Uterus (tissue), 4 donors: ENCODE measurements around the gene ZSCAN22. TPM values are rescaled to one million over a fixed set of nuclear protein-coding genes. Genes with fewer than 3 reads are reported as not detected.

Experiments used
- DNase-seq, 2 donors: peaks; one replicate each; pipeline ENCODE4 v3.0.0-alpha.2; 2019 to 2020
- H3K27ac ChIP-seq, 2 donors: fragments of 200-600 bp; sonication (generic); 1 replicate in 1 of 2; 2 replicates in 1 of 2; pipeline ENCODE4 v1.5.1; 2016 to 2018
- H3K27me3 ChIP-seq, 2 donors: fragments of 200-600 bp; sonication (generic); one replicate each; pipeline ENCODE4 v1.5.1; 2018 to 2019; ENCODE audit warnings: control low read depth in 1 of 2
- H3K36me3 ChIP-seq, 2 donors: fragments of 200-600 bp; sonication (generic); one replicate each; pipeline ENCODE4 v1.5.1; 2019; ENCODE audit warnings: control low read depth in 1 of 2
- H3K4me1 ChIP-seq, 2 donors: fragments of 200-600 bp; sonication (generic); one replicate each; pipeline ENCODE4 v1.5.1; 2018 to 2019; ENCODE audit warnings: control low read depth in 1 of 2
- H3K4me3 ChIP-seq, 2 donors: fragments of 200-600 bp; sonication (generic); 1 replicate in 1 of 2; 2 replicates in 1 of 2; pipeline ENCODE4 v1.5.1; 2018 to 2019; ENCODE audit warnings: mild to moderate bottlenecking in 1 of 2
- H3K9me3 ChIP-seq, 2 donors: fragments of 200-600 bp; sonication (generic); one replicate each; pipeline ENCODE4 v1.5.1; 2019; ENCODE audit warnings: control low read depth in 1 of 2
- CTCF ChIP-seq, 4 experiments: fragments of 200-600 bp in 2 of 4; fragments of 450-650 bp in 2 of 4; sonication (generic) in 2 of 4; IDR thresholded peaks; one replicate each; pipeline ENCODE4 v1.5.1; 2016 to 2019; ENCODE audit warnings: antibody characterized with exemption in 4 of 4, mild to moderate bottlenecking in 2 of 4, moderate library complexity in 1 of 4
- POLR2A ChIP-seq, 2 donors: fragments of 450-650 bp; IDR thresholded peaks; one replicate each; pipeline ENCODE4 v1.6.1; 2016; ENCODE audit warnings: antibody characterized with exemption in 2 of 2, mild to moderate bottlenecking in 1 of 2, moderate library complexity in 1 of 2
- intact Hi-C: fragments of 100-400 bp; cut with DNase I; formaldehyde crosslinking; loops from one replicate; pipeline ENCODE4 v1.15.1; 2023; ENCODE audit warnings: low total_unique reads
- total RNA-seq, 4 donors: library from RNA; depleted of rRNA in 3 of 4; stranded (reverse); fragments of >200 nt in 3 of 4; gene quantifications; one replicate each; pipeline versions ENCODE4 v1.1.0 to v1.2.4, GENCODE V29; 2014 to 2023
- donor health status: DM: yes; HTN: yes; CAD: no.

ZSCAN22 gene
- total RNA-seq, 4 donors from 2014 or later = 3.9 to 5.1 (median 4.6) TPM

DNA sequence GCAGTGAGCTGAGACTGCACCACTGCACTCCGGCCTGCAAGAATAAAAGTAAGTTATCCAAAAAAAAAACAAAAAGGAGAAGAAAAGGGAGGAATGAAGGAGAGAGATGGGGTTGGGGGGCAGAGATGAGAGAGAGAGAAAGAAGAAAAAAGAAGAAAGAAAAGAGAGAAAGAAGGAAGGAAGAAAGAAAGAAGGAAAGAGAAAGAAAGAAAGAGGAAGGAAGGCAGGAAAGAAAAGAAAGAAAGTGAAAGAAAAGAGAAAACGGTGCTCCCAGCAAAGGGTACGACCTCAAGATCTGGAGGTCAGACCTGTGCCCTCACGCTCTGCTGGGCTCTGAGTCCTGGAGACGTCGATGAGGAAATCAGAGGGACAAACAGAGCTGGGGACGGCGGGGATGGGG is 22.8 kb downstream of the ZSCAN22 start:
- no peaks in the 10 kb centered on the region for H3K4me1 ChIP-seq
- no peaks in the 10 kb centered on the region for H3K27me3 ChIP-seq
- H3K9me3 ChIP-seq = no peaks in the 10 kb centered on the region
- H3K4me3 ChIP-seq = no peak overlapping the region
- H3K36me3 ChIP-seq = no peaks in the 10 kb centered on the region
- intact Hi-C loops = no loop called here
- no peak overlapping the region for H3K27ac ChIP-seq
- no peak for TF ChIP-seq POLR2A (IDR thresholded peaks at IDR 0.05)
- TF ChIP-seq CTCF (IDR thresholded peaks at IDR 0.05) = no peak
- DNase-seq = no peak

DNA sequence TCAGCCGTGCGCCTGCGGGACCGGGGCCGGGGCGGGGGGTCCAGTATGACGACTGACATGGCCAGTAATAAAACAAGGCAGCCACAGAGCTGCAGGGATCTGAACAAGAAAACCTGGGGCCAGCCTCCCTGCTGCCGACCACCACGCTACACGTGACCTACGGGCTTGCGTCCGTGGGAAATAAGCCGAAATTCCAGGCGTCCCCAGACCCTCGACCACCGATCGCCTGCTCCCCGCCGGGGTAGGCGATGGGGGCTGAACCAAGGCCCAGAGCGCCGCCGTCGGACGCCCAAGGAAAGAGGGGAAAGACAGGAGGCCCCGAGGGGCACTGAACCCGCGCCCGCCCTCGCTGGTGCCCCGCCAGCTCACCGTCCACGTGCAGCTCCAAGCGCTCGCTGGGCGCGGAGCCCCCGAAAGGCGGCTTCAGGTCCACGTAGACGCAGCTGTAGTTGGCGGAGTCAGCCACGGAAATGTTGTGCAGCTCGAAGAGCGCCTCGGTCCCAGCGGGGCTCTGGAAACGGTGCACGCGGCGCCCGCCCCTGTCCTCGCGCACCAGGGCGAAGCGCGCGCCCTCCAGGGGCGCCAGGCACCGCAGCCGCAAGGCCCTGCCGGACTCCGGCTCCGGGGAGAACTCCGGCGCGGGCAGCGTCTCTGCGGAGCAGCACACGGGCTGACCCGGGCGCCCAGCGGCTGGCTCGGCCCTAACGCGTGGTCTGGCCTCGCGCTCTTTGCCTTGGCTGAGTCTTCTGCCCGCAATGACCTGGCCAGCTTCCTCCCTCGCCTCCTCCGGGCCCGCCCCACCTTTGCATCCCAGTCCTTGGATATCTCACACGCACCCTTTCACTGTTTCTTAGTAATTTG is 23.4 kb downstream of the ZSCAN22 start:
- H3K9me3 ChIP-seq = no peaks in the 10 kb centered on the region
- TF ChIP-seq POLR2A (IDR thresholded peaks at IDR 0.05) (no peak), CTCF (IDR thresholded peaks at IDR 0.05) (no peak)
- DNase-seq = no peak
- no peak overlapping the region for H3K27ac ChIP-seq
- no peaks in the 10 kb centered on the region for H3K36me3 ChIP-seq
- no peak overlapping the region for H3K4me3 ChIP-seq
- H3K4me1 ChIP-seq = no peaks in the 10 kb centered on the region
- intact Hi-C loops = no loop called here
- H3K27me3 ChIP-seq = no peaks in the 10 kb centered on the region

DNA sequence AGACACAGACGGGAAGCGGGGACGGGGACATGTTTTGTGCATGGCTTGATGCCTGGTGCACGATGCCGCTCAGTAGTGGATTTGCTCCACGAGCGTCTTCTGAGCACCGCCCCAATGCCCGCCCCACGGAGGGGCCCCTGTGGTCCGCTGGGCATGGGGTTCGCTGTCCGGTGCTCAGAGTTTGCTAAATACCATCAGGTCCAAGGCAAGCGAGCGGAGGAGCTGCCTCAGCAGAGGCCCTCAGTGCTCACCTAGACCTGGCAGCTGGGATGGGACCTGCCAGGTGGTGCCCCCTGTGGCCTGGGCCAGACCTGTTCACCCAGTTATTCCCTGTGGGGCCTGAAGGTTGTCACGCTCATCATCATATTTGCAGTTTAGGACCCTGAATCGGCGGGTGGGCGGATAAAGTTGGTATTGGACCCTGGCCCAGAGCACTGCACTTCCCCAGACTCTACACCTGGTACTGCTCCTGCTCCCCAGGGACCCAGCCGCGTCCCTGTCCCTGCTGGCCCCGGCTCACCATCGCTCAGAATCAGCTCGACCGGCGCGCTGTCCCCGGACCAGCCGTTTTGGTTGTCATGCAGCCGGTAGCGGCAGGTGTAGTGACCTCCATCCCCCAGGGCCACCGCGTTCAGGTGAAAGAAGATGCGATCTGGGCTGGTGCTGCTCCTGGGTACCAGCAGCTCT is 24.2 kb downstream of the ZSCAN22 start:
- intact Hi-C loops = no loop called here
- Histone ChIP-seq H3K4me3 (no peak overlapping the region), H3K4me1 (peaks cover 0 to 2% of the 10 kb centered on the region in 2 donors), H3K27ac (no peak overlapping the region), H3K27me3 (no peaks in the 10 kb centered on the region), H3K9me3 (no peaks in the 10 kb centered on the region), H3K36me3 (no peaks in the 10 kb centered on the region)
- TF ChIP-seq POLR2A (IDR thresholded peaks at IDR 0.05) (no peak), CTCF (IDR thresholded peaks at IDR 0.05) (no peak)
- no peak for DNase-seq

- Histone ChIP-seq H3K4me3 (no peak overlapping the region), H3K9me3 (no peaks in the 10 kb centered on the region), H3K27me3 (no peaks in the 10 kb centered on the region), H3K4me1 (peaks cover 0 to 7% of the 10 kb centered on the region in 2 donors), H3K36me3 (no peaks in the 10 kb centered on the region), H3K27ac (no peak overlapping the region)
- intact Hi-C loops = no loop called here
- DNase-seq = no peak
- TF ChIP-seq POLR2A (IDR thresholded peaks at IDR 0.05) (no peak), CTCF (IDR thresholded peaks at IDR 0.05) (no peak)
Observed at GRCh38 chr19:58351558-58351878, 24.7 kb downstream of the ZSCAN22 start.
